GM21737 (cell line): ENCODE data around the gene NOTO.
A peak's percentile ranks its signal among the peaks of the same experiment; 100 is the strongest.

Experiments used
- ATAC-seq: cut with Tn5 transposase; IDR thresholded peaks from one replicate; pipeline ENCODE4 v1.9.1; 2021; ENCODE audit warnings: mild to moderate bottlenecking, moderate library complexity; ENCODE audit not compliant: unreplicated experiment

Gene NOTO

GRCh38 chr2:73233154-73233931 is 31.0 kb downstream of the NOTO start, which contains the start of gene PRADC1:
Gene PRADC1, minus strand, starts transcription at chr2:73233239. Its CDS starts 79 bp downstream, at chr2:73233160.
- ATAC-seq, result peak; percentile 85

DNA sequence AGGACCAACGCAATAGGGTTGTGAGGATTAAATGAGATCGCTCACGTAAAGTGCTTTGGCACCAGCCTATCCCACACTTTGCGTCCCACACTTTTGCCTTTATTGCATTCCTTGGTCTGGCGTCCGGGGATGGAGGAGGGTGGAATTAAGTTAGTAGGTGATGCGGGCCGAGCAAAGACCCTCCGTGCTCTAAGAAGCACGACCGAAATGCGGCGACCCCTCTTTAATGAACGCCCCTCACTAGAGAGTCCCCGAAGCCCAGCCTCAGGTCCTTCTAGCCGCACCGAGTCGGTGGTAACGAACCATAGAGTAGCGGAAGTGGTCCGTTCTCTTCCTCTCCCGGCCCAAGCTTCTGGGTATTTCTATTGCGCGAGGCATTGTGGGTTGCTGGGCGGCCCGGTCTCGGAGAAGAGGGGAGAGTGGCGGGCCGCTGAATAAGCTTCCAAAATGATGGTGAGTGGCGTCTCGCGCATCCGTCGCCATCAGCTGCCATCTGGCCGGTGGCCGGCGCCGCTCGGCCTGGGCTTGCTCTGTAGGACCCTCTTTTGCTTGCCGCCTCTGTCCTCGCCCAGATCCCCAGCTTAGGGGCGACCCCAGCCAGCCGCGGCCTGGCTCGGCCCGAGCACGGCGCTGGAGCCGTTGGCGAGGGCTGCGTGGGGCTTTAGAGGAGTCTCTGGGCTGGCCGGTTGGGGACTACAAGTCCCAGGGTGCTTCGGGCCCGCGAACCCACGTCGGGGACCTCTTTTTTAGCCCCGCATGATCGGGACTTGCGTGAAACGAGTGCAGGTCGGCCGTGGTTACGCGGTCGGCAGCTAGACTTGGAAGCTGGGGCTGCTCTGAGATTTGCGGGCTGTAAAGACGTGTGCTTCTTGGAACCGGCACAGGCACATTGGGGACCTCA is 31.8 kb downstream of the NOTO start, which contains the start of gene CCT7:
CCT7 (plus strand) TSS at position 377 of the 901 bp plus-strand sequence; CDS start at position 448, 71 bp downstream.
- ATAC-seq, result peak; percentile 59

DNA sequence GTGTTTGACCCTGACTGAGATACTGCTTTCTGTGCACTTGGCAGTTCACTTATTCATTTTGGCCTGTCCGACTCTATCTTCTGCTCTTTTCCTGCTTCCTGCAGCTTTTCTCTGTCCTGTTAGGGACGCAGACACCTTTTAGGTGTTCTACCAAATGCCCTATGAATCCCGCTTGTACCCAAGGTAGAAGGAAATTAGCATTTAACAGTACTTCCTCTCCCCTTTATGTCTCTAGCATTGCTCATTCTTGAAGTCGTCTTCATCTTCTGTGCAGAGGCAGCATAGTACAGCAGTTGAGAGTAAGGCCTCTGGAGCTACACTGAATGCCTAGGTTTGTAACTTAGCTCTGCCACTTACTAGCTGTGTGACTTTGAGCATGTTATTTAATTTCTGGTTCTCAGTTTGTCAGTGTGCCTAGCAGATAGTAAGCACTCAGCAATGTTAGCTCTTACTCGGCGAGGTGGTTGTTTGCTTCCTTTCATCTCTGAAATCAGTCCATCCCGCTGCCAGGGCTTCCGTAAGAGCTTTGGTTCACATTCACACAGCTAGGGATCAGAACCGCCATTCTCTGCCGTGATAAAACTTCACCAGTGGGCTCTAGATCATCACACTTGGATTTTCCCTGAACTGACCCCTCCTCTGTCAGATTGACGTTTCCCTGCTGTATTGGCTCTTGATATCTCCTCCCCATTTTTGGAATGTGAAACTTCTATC is 33.1 kb downstream of the NOTO start:
- no peak for ATAC-seq

GRCh38 chr2:73237168-73237567 is 34.8 kb downstream of the NOTO start:
- ATAC-seq, result no peak

DNA sequence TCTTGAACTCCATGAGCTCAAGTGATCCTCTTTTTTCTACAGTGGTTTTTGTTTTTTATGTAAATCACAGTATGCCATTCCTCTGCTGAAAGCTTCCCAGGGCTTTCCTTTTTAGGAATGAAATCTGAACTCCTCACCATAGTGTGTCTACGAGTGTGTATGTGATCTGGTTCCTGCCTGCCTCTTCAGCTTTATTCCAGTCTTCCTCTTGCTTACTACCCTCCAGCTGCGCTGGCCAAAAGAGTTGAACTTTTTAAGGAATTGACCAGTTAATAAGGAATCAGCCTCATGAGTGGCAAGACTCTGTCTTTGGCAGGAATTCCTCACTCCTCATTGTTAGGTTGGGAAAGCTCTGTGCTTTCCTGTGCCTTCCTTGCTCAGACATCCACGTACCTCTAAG is 35.8 kb downstream of the NOTO start:
- no peak for ATAC-seq

DNA sequence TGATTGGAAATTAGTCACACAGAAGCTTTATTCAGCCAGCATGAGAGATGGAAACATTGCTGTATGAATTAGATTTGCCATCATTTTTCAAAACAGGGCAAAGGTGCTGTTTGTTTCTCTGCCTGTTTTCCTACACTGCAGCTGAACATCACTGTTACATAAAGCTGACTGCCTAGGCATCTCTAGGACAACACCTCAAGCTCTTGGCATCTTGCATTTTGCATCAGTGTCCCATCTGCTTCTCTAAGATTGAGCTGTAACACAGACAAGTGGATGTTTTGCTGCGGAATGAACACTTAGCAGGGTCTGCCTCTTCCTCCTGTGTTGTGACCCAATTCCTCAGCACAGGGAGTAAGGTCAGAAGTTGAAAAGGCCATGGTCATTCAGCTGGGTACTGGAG is 36.6 kb downstream of the NOTO start:
- no peak for ATAC-seq

- no peak for ATAC-seq
Observed at GRCh38 chr2:73239776-73240175, 37.4 kb downstream of the NOTO start.

DNA sequence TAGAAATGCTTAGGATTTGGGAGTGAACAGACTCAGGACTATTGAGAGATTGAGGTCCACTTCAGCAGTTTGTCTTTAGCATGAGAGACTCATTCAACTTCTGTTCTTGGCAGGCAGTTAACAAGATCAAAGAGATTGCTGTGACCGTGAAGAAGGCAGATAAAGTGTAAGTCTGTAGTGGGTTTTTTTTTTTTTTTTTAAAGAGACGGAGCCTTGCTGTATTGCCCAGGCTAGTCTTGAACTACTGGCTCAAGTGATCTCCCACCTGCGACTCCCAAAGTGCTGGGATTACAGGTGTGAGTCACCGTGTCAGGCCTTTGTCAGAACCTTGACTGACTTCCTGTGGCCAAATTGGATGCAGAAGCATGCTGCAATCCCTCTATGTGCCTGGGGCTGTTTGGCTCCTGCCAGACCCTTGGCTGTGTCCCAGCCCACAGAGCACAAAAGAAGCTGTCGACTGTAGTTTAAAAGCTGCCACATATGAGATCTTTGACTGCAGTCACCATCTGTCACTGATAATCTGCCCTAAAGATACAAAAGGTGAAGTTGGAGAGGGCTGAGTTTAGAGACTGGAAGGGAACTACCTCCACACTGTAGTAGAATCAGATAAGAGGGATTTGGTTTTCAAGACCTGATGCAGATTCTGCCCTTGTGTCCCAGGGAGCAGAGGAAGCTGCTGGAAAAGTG is 41.7 kb downstream of the NOTO start:
- no peak for ATAC-seq

GRCh38 chr2:73244580-73244979 is 42.2 kb downstream of the NOTO start:
- no peak for ATAC-seq

DNA sequence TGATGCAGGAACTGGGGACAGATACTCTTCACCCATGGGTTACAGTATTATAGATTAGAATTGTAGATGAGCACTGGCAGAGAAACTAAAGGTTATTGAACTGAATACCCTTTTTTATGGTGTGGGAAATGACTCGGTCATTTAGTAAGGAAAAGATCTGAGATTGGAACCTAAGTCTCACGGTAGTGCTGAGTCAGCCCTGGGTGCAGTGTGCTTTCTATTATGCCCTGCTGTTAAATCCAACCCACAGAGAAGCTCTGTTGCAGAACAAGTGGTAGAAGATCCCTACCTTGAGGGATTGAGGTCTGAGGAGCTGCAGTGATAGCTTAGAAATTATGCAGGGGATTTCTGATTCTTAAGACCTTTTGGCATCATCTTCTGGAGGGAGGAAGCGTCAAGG is 44.5 kb downstream of the NOTO start:
- ATAC-seq, result no peak

DNA sequence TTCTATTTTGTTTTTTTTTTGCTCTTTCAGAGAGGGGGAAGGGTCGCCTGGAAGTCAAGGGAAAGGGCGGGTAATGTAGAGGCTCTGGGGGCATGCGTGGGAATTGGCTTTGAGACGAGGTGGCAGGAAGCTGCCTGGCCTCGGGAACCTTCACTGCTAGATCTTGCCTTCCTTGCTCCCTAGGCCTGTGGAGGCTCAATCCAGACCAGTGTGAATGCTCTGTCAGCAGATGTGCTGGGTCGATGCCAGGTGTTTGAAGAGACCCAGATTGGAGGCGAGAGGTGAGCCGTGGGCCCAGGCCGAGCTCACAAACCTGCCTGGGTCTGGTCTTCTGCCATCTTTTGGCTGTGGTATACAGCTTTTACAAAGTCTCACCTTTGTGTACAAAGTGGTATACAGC is 47.3 kb downstream of the NOTO start:
- no peak for ATAC-seq

- no peak for ATAC-seq
Observed at GRCh38 chr2:73250872-73251846, 48.8 kb downstream of the NOTO start.

DNA sequence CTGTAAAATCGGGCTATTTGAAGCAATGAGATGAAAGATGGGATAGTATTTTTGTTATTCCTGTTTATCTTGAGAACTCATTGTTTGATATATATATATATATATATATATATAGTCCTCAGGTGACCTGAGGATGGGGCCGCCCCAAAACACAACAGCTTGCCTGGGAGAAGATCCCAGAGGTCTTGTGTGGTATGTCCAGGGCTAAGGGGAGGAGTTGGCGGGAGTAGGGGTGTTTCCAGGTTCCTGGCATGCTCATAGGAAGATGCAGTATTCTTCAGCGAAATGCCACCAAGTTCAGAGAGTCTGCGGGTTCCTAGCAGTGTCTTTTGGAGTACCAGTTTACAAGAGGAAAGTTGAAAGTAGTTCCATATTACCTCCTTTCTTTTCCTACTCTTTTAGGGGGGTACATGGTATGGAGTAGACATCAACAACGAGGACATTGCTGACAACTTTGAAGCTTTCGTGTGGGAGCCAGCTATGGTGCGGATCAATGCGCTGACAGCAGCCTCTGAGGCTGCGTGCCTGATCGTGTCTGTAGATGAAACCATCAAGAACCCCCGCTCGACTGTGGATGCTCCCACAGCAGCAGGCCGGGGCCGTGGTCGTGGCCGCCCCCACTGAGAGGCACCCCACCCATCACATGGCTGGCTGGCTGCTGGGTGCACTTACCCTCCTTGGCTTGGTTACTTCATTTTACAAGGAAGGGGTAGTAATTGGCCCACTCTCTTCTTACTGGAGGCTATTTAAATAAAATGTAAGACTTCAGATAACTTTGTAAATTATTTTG is 50.1 kb downstream of the NOTO start:
- no peak for ATAC-seq

GRCh38 chr2:73253400-73253799 is 51.0 kb downstream of the NOTO start:
- no peak for ATAC-seq

DNA sequence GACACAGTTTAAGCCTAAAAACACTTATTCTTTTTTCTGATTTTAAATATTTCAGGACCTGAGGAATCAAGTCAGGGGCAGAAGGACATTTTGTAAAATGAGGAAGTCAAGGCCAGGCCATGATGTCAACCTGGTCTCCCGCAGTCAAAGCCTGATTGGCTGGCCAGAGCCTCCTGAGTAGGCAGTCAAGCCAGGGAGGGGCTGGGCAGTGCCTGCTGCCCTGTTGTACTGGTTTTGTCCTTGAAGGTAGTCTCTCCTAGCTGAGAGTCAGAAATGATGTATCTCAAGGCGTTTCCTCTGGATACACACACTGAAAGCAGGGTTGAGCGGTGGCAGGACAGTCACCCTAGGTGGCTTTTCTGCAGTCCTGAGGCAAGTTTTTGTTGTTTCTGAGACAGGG is 51.5 kb downstream of the NOTO start:
- no peak for ATAC-seq

DNA sequence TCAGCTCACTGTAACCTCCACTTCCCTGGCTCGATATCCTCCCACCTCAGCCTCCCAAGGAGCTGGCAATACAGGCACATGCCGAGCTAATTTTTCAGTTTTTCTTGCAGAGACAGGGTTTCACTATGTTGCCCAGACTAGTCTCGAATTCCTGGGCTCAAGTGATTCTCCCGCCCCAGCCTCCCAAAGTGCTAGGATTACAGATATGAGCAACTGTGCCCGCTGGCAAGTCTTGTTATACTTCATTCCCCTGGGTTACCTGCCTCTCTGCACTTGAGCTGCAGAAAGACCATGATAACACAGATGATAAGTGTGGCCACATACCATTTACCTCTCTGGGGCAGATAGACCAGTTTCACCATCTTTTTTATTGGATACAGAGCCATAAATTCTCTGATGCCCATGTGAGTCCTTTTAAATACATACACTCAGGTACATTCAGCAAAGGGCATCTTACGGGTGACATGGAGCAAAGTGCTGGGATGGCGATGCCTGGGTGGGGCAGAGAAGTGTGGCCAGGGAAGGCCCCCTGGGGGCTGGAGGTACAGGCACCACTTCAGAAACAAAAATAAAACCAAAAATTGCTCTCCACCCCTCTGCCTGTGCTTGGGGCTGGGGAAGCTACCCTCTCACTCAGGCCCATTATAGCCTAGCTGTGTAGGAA is 52.1 kb downstream of the NOTO start:
- ATAC-seq, result no peak

DNA sequence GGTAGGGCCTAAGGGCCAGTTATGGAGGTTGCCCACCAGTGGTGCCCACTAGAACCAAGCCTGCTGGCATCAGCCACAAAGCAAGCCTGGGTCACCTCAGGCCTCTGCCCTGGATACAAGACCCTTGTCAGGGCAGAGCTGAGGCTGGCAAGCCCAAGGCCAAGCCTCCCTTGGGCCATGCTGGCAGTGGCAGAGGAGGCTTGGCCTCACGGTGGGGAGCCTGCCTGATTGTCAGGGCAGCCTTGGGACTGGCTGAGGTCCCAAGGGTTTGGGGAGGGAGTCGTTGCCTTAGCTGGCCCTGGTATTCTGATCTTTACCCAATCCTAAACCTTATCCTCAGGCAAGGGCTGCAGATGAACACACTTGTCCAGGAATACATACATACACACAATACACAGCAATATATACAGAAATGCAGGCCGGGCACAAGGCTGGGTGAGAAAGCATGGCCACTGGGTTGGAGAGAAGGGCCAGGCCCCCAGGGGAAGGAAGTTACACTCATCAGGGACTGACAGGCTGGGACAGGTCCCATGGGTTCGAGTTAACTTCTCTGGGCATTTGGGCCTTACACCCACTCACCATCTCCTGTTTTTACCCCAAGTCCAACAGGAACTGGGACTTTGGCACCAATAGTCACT is 52.8 kb downstream of the NOTO start:
- ATAC-seq, result no peak
